Activated naive CD4-positive, alpha-beta T cell treated with anti-CD3 and anti-CD28 coated beads, Interleukin-2, amount 50 U/mL, for 72 hours (primary cell): ENCODE results near the gene EFHD2. TPM values are rescaled to one million over a fixed set of nuclear protein-coding genes. Genes with fewer than 3 reads are reported as not detected.
"Not testable (repeated sequence)": the region's sequence is repeated elsewhere in the genome, so short reads cannot be mapped to it uniquely, and the experiment has no call there.

Experiments used
- ATAC-seq, 2 donors: fragments of 150-1000 bp; cut with Tn5 transposase; 2 replicates each; pipeline ENCODE4 v1.10.0; 2021; ENCODE audit warnings: mild to moderate bottlenecking in 2 of 2, moderate library complexity in 2 of 2
- DNase-seq, 2 donors: peaks; one replicate each; pipeline ENCODE4 v3.0.0; 2021 to 2022; ENCODE audit warnings: low spot score in 2 of 2
- H3K27ac Mint-ChIP-seq, 2 donors: one replicate each; pipeline ENCODE4 v1.8.0; 2022; ENCODE audit warnings: mild to moderate bottlenecking in 2 of 2, mixed read lengths in 2 of 2
- H3K36me3 Mint-ChIP-seq, 2 donors: one replicate each; pipeline ENCODE4 v1.8.0; 2022; ENCODE audit warnings: mixed read lengths in 2 of 2
- H3K9me3 Mint-ChIP-seq, 2 donors: one replicate each; pipeline ENCODE4 v1.8.0; 2022; ENCODE audit warnings: mixed read lengths in 2 of 2
- total RNA-seq, 2 donors: library from RNA; stranded (reverse); gene quantifications; one replicate each; pipeline ENCODE4 v1.2.3, GENCODE V29; 2022

EFHD2 gene
- total RNA-seq, 2 donors from 2014 or later = 18.8 to 55.8 TPM

GRCh38 chr1:15471067-15471466 is 61.4 kb downstream of the EFHD2 start:
- not testable (repeated sequence) for H3K27ac Mint-ChIP-seq, H3K36me3 Mint-ChIP-seq, ATAC-seq

GRCh38 chr1:15471723-15472122 is 62.0 kb downstream of the EFHD2 start:
- not testable (repeated sequence) for ATAC-seq, H3K36me3 Mint-ChIP-seq, H3K27ac Mint-ChIP-seq, DNase-seq, H3K9me3 Mint-ChIP-seq

More at GRCh38 chr1:15471067-15471466, 61.4 kb downstream of the EFHD2 start:
- DNase-seq, H3K9me3 Mint-ChIP-seq: not testable (repeated sequence)

- H3K9me3 Mint-ChIP-seq = no peaks in the 10 kb centered on the region
- no peaks in the 10 kb centered on the region for H3K36me3 Mint-ChIP-seq
- no peak for DNase-seq
- no peak for ATAC-seq
- H3K27ac Mint-ChIP-seq = no peak overlapping the region
Measured at GRCh38 chr1:15472587-15472986, 62.9 kb downstream of the EFHD2 start.

- ATAC-seq (no peak), DNase-seq (no peak)
- no peaks in the 10 kb centered on the region for H3K9me3 Mint-ChIP-seq
- no peak within 1 kb of the TSS for H3K27ac Mint-ChIP-seq
- H3K36me3 Mint-ChIP-seq = no peaks in the 10 kb centered on the region
Measured at GRCh38 chr1:15475752-15476314, 66.1 kb downstream of the EFHD2 start, which contains the start of gene CELA2B. CELA2B (plus strand) TSS chr1:15476104; CDS start chr1:15476126, 22 bp downstream.

- Mint-ChIP-seq H3K36me3 (no peaks in the 10 kb centered on the region), H3K9me3 (no peaks in the 10 kb centered on the region), H3K27ac (no peak overlapping the region)
- DNase-seq (no peak), ATAC-seq (no peak)
Measured at GRCh38 chr1:15476927-15477326, 67.2 kb downstream of the EFHD2 start.

- Mint-ChIP-seq H3K36me3 (no peaks in the 10 kb centered on the region), H3K27ac (no peak overlapping the region), H3K9me3 (no peaks in the 10 kb centered on the region)
- ATAC-seq = no peak
- DNase-seq = no peak
Measured at GRCh38 chr1:15477646-15478212, 68.0 kb downstream of the EFHD2 start.

Other genes with a start within 250 kb of the EFHD2 start
- under 1 TPM in 1 of 2 donors, not detected in 1; 0.27 TPM for gene FHAD1, start 162.7 kb upstream of the EFHD2 start, total RNA-seq
- gene CTRC, start 28.6 kb downstream of the EFHD2 start, total RNA-seq = not detected
- gene CELA2A, start 46.8 kb downstream of the EFHD2 start, total RNA-seq = not detected
- not detected for gene CELA2B, start 66.2 kb downstream of the EFHD2 start, total RNA-seq
- gene CASP9, start 114.3 kb downstream of the EFHD2 start, total RNA-seq = 10 to 100 TPM; 12.0 to 16.9 TPM
- 10 to 100 TPM in 1 of 2 donors, 1 to 10 TPM in 1; 4.6 to 10.9 TPM for gene DNAJC16, start 117.0 kb downstream of the EFHD2 start, total RNA-seq
- gene AGMAT, start 175.2 kb downstream of the EFHD2 start, total RNA-seq = 10 to 100 TPM; 15.3 to 16.6 TPM
- gene DDI2, start 207.6 kb downstream of the EFHD2 start, total RNA-seq = 10 to 100 TPM; 23.9 to 32.2 TPM